HG02870 (cell line): ENCODE measurements around the gene SRRM1.
"Not testable (repeated sequence)": the region's sequence is repeated elsewhere in the genome, so short reads cannot be mapped to it uniquely, and the experiment has no call there.

Experiments used
- ATAC-seq: cut with Tn5 transposase; IDR thresholded peaks from one replicate; pipeline ENCODE4 v1.9.1; 2021; ENCODE audit warnings: mild to moderate bottlenecking, moderate library complexity; ENCODE audit not compliant: unreplicated experiment

The SRRM1 gene

DNA sequence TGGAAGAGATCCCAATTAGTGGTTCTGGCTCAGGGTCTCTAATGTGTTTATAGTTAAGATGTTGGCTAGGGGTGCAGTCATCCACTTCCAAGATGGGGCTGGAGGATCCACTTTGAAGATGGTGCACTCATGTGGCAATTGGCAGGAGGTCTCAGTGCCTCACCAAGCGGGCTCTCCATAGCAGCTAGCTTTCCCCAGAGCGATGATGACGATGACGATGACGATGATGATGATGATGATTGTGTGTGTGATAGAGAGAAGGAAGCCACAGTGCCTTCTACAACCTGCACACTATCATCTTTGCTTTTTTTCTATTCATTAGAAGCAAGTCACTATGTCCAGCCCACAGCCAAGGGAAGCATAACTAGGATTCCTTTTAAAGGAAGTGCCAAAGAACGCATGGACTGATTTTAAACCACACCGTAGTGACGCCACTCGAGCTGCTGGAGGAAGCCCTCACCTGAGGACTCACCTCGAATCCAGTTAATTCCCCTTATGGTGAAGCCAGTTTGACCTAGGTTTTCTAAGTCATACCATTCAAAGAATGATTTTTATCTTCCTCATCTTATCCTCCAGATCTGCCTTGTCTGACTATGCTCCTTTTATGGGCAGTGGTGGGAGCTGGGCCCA, 49.4 kb downstream of the SRRM1 start:
- ATAC-seq: no peak

DNA sequence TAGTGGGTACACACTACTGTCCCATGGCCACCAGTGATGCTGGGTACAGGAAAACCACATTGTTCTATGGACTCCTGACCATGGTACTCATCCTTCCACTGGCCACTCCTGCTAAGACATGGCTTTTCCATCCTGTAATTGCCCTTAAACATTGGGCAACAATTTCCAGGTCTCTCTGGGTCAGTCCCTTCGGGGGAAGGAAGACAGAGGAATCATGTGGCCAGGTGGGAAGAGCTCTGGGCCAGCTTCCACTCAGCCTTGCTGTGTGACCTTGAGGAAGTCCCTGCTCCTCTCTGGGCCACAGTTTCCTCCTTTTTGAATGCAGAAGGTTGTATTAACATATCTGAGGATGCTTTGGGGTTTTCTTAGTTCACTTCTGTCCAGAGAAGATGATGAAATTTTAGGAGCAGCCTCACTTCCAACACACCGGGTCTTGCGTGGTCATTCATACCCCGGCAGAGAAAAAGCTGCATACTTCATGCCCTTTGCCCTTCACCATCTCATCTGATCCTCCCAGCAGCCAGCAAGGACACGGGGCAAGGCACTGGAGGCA, 50.8 kb downstream of the SRRM1 start:
- ATAC-seq: no peak

DNA sequence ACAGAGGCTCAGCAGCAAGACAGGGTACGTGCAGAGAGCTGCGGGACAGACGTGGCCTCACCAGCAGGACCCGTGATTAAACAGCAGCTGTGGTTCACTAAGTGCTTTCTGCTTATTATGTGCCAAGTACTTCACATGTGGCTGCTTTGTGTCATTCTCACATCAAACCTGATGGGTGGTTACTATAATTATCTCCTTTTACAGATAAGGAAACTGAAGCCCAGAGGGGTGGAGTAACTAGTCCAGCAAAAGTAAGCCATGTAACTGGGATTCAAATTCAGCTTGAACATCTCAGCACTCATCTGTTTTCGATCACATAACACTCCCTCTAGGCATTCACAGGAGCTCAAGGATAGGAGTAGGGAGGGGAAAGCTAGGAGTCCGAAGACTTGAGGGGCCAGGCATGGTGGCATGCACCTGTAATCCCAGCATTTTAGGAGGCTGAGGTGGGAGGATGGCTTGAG, 51.3 kb downstream of the SRRM1 start:
- no peak for ATAC-seq

- no peak for ATAC-seq
Measured at GRCh38 chr1:24695202-24695974, 52.3 kb downstream of the SRRM1 start.

GRCh38 chr1:24696041-24696755, 53.1 kb downstream of the SRRM1 start:
- ATAC-seq: no peak

- ATAC-seq: no peak
Measured at GRCh38 chr1:24696756-24697330, 53.7 kb downstream of the SRRM1 start.

- ATAC-seq: not testable (repeated sequence)
Measured at GRCh38 chr1:24697453-24698001, 54.4 kb downstream of the SRRM1 start.

DNA sequence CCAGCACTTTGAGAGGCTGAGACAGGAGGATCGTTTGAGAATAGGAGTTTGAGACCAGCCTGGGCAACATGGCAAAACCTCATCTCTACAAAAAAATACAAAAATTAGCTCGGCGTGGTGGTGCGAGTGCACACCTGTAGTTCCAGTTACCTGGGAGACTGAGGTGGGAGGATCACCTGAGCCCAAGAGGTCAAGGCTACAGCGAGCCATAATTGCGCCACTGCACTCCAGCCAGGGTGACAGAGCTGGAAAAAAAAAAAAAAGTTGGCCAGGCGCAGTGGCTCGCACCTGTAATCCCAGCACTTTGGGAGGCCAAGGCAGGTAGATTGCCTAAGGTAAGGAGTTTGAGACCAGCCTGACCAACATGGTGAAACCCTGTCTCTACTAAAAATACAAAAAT, 55.2 kb downstream of the SRRM1 start:
- ATAC-seq: not testable (repeated sequence)

DNA sequence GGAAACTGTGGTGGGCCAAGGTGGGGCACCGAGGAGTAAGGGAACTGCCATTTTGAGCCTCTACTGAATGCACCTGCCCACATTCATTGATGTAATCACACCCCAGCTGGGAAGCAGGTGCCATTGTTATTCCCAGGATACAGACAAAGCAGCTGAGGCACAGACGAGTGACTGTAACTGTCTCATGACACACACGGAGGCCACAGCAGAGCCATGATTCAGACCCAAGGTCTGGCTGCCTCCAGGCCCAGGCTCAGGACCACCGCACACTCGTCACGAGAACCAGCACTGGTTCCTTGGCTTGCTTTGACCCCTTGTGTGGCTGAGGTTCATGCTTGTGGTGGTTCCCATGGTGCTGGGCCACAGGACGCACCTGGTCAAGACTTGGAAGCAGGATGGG, 56.5 kb downstream of the SRRM1 start:
- ATAC-seq: no peak

DNA sequence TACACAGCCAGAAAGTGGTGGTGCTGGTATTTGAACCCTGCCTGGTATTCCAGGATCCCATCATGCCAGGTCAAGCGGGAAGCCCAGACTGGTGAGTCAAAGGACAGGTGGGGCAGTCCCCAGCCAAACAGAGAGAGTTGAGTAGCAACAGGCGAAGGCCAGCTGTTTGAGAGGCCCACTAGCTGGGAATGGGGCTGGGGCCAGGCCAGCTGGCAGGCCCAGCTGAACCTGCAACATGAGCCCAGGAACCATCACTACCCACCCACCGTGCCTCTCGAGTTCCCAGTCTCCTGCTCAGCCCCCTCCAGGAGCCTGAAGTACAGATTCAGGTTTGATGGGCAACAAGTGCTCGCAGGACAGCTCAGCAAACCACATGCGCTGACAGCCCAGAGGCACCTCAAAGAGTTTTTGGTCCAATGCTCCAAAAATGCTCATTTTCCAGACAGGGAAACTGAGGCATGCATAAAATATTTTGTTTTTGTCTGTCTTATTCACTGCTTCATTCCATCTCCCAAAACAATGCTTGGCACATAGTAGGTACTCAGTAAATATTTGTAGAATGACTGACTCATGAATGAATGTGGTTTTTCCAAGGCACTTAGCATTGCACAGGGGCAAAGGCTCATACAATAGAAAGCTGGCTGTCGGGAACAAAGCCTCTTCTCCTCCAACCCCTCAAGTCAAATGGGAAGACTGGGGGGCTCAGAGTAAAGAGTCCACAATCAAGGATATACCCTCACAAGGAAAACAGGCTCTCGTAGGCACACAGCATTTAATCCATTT, 59.6 kb downstream of the SRRM1 start:
- no peak for ATAC-seq

GRCh38 chr1:24704411-24705259, 61.5 kb downstream of the SRRM1 start:
- no peak for ATAC-seq

DNA sequence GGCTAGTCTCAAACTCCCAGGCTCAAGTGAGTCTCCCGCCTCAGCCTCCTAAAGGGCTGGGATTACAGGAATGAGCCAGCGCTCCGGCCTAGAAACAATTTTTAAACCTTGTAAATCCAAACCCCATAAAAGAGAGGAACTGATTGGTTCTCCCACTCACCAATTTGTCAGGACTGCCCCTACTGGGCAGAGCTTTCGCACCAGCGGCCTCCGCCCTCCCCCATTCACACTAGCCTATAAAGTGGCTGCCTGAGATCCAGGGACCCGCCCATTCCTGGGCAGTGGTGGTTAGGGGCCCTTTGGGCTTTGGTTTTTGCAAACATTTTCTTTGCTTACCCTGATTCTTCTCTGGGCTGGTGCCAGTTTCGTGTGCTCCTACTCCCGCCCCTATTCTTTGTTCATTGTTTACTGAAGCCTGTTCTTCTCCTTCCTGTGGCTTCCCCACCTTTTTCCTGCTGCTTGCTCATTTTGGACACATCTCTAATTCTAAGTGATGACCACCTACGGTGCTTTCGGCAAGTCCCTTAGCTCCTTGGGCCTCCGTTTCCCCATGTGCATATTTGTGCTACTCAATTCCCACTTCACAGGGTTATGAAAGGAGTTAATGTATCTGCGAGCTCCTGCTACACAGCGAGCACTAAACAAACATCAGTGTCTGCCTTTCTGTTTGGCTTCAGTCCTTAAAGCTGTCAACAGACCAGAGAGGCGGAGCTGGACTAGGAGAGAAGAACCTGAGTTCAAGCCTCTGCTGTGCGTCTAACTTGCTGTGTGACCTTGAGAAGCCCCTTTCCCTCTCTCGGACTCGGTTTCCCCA, 62.4 kb downstream of the SRRM1 start:
- no peak for ATAC-seq

GRCh38 chr1:24706074-24706389, 62.9 kb downstream of the SRRM1 start:
- ATAC-seq: not testable (repeated sequence)

DNA sequence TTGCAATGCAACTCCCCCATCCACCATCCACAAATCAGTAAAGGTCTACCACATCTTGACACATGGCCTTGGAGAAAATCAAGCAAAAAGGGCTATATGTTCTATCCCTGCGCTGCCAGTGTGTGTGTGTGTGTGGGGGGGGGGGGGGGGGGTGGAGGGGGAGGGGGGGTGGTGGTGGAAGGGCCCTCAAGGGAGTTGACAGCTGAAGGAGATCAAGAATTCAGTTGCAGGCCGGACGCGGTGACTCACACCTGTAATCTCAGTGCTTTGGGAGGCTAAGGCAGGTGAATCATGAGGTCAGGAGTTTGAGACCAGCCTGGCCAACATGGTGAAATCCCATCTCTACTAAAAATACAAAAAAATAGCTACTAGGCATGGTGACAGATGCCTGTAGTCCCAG, 64.6 kb downstream of the SRRM1 start:
- ATAC-seq: no peak

DNA sequence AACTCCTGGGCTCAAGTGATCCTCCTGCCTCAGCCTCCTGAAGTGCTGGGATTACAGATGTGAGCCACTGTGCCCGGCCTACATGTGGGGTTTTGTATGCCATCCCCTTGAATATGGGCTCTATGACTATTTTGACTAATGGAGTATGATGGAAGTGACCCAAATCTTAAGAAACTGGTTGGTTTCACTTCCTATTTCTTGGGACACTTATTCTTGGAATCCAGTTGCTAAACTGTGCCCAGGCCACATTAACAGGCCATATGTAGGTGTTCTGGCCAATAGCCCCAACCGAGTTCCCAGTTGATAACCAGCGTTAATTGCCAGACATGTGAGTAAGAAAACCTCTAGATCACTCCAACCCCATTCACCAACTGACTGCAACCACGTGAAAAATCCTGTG, 65.8 kb downstream of the SRRM1 start:
- no peak for ATAC-seq

GRCh38 chr1:24709791-24710441, 66.8 kb downstream of the SRRM1 start:
- no peak for ATAC-seq

DNA sequence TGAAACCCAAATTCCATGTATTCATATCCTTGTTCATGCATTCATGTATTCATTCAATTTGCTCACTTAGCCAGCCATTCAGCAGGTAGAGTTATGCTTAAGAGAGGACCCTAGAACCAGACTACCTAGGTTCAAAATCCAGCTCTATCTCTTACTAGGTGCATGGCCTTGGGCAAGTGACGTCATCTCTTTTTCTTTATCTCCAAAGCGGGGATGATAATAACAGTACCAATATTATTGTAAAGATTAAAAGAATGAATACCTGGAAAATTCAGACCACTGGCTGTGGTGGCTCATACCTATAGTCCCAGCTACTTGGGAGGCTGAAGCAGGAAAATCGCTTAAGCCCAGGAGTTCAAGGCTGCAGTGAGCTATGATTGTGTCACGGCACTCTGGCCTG, 68.2 kb downstream of the SRRM1 start:
- no peak for ATAC-seq

DNA sequence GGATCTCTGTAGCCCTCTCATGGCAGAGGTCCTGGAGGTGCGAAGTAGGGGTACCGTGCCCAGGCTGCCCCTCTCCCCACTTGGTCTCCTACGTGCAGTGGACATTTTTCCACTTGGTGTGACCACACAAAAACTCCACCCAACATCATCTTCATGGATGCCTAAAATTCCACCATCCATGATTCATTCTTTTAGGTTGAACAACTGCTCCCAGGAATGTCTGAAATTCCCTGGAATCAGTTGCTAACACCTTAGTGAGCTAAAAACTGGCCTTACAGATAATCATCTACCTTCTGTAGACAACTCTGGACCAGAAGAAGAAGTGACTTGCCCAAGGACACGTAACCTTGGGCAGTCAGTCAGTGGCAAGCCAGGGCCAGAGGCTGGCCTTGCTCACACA, 70.1 kb downstream of the SRRM1 start:
- no peak for ATAC-seq
